ENCODE measurements around the gene PPP1R12B.
"Not testable (repeated sequence)": the region's sequence is repeated elsewhere in the genome, so short reads cannot be mapped to it uniquely, and the experiment has no call there.

DNA sequence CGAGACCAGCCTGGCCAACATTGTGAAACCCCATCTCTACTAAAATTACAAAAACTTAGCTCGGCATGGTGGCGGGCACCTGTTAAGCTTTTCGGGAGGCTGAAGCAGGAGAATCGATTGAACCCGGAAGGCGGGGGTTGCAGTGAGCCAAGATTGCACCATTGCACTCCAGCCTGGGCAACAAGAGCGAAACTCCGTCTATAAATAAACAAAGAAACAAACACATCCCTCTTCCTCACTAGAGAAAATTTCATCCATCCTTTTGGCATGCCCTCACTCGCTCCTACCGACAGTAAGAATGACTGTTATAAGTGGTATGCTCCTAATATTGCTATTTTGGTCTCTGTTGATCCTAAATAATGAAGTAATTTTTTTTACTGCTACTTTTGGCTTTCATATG, 195.0 kb downstream of the PPP1R12B start:
- TF ChIP-seq POLR2A, POLR2AphosphoS5 (IDR thresholded peaks at IDR 0.05; ENCODE audit: low read depth, low read length): not testable (repeated sequence)

Measured in GM12892 (cell line).